Nephron (organoid): ENCODE results near the gene ITGB7.

Experiments used
- H3K27ac Mint-ChIP-seq, 3 experiments: 2 replicates each; pipeline ENCODE4 v1.8.0; 2020; ENCODE audit warnings: mixed read lengths in 3 of 3, mild to moderate bottlenecking in 2 of 3, moderate library complexity in 1 of 3
- H3K27me3 Mint-ChIP-seq: 2 replicates; pipeline ENCODE4 v1.8.0; 2021; ENCODE audit warnings: low read depth, mild to moderate bottlenecking, moderate library complexity, mixed read lengths
- H3K36me3 Mint-ChIP-seq: 2 replicates; pipeline ENCODE4 v1.8.0; 2020; ENCODE audit warnings: low read depth, mixed read lengths
- H3K4me1 Mint-ChIP-seq: 2 replicates; pipeline ENCODE4 v1.8.0; 2020; ENCODE audit warnings: mixed read lengths
- H3K4me3 Mint-ChIP-seq, 3 experiments: 2 replicates each; pipeline ENCODE4 v1.8.0; 2020; ENCODE audit warnings: mild to moderate bottlenecking in 3 of 3, mixed read lengths in 3 of 3, moderate library complexity in 2 of 3
- H3K9me3 Mint-ChIP-seq: 2 replicates; pipeline ENCODE4 v1.8.0; 2020; ENCODE audit warnings: mixed read lengths
- TF ChIP-seq, protein P1 (sequence below), 3 experiments: fragments of 200-600 bp; sonication (generic); IDR thresholded peaks; one replicate each; pipeline ENCODE4 v1.5.0; 2021; ENCODE audit warnings: antibody characterized with exemption in 3 of 3; ENCODE audit not compliant: unreplicated experiment in 3 of 3

The ITGB7 gene

DNA sequence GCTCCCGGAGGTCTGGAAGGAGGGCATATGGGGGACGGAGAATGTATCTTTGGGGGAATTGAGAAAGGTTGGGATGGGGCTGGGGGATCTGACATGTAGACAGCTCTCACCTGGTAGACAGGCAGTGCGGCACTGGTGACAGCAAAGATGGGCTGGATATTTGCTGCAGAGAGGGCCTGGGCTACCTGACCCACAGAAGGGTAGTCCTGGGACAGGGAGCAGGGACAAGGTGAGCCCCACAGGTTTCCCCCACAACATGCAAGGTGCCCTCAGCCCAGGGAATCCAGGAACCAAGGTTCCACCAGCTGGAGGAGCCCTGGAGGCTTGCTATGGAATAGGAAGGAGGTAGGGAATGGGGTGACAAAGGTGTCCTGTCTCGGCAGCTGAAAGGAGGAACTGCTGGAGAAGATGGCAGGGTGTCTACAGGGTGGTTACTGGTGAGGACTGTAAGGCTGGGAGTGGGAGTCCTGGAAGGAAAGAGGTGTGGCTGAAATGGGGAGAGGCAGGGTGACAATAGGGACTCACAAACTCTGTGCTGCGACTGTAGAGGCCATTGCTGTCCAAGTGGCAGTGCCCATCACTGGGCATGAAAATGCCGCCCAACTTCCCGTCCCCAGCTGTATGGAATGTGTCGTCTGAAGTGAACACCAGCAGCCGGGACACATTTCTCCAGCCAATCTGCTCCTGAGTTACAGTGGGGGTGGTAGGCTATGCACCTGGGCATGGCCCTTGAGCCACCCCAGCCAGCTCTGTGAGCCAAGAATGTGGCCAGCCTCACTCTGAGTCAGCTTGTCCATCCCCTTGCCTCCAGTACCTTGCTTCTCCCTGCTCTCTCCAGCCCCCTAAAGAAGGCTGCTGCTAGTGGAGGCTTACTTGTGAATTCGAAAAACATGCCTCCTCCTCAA, 11.3 kb downstream of the ITGB7 start:
- Mint-ChIP-seq H3K27me3 (peaks cover 44% of the 10 kb centered on the region), H3K9me3 (no peaks in the 10 kb centered on the region), H3K4me3 (no peak overlapping the region), H3K27ac (no peak overlapping the region), H3K4me1 (no peaks in the 10 kb centered on the region), H3K36me3 (peaks cover 2% of the 10 kb centered on the region)
- TF ChIP-seq, protein P1, sequence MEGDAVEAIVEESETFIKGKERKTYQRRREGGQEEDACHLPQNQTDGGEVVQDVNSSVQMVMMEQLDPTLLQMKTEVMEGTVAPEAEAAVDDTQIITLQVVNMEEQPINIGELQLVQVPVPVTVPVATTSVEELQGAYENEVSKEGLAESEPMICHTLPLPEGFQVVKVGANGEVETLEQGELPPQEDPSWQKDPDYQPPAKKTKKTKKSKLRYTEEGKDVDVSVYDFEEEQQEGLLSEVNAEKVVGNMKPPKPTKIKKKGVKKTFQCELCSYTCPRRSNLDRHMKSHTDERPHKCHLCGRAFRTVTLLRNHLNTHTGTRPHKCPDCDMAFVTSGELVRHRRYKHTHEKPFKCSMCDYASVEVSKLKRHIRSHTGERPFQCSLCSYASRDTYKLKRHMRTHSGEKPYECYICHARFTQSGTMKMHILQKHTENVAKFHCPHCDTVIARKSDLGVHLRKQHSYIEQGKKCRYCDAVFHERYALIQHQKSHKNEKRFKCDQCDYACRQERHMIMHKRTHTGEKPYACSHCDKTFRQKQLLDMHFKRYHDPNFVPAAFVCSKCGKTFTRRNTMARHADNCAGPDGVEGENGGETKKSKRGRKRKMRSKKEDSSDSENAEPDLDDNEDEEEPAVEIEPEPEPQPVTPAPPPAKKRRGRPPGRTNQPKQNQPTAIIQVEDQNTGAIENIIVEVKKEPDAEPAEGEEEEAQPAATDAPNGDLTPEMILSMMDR (IDR thresholded peaks at IDR 0.05; ENCODE audit: unreplicated experiment in 3 of 3), result no peak

DNA sequence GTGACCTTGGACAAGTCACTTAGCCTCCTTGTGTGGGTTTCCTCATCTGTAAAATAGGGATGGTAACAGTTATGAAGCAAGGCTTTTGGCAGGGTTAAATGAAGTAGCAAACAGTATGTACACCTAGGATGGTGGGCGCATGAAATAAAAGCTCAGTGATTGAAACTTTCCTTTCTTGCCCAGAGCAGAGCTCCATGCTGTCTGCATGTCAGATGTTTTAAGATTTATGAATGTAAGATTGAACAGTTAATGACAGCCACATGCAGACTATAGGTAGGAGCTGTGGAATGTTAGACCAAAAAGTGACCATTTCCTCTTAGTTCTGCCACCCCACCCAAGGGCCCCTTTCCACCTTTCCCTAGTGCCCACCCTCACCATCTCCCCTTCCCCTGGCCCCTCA, 12.1 kb downstream of the ITGB7 start:
- Mint-ChIP-seq H3K27ac (no peak overlapping the region), H3K9me3 (no peaks in the 10 kb centered on the region), H3K4me1 (no peaks in the 10 kb centered on the region), H3K36me3 (peaks cover 3% of the 10 kb centered on the region), H3K27me3 (peaks cover 39% of the 10 kb centered on the region), H3K4me3 (no peak overlapping the region)
- TF ChIP-seq, protein P1 (IDR thresholded peaks at IDR 0.05; ENCODE audit: unreplicated experiment in 3 of 3), result no peak

DNA sequence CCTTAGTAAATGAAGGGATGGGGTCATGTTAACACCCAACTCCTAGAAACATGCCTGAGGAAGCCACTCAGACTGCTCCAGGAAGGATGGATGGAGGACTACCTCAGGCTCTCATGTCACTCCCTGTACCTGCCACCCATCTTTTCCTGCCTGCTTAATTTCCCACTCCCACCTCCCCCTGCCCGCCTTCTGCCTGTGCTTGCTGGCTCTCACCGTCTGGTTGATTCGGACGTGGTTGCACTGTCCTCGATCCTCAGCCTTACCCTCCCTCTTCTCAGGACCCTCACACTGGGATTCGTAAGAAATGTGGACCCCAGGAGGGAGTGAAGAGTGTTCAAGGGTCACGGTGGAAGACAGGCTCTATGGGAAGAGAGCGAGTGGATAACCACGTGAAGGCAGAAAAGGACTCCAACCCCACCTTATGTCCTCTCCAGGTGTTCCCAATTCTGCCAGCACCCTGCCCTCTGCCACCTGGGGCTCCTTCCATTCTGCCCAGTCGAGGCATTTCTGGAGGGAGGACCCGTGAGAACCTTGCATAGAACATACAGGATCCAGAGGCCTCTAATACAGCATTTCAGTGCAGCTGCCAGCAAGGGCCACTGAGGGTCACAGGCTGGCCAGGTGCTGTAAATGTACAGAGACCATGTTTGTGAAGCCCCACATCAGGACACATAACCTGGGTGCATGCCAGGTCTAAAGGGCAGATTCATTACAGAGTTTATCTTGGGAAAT, 12.9 kb downstream of the ITGB7 start:
- Mint-ChIP-seq H3K4me3 (no peak overlapping the region), H3K36me3 (peaks cover 3% of the 10 kb centered on the region), H3K27me3 (peaks cover 34% of the 10 kb centered on the region), H3K4me1 (no peaks in the 10 kb centered on the region), H3K9me3 (no peaks in the 10 kb centered on the region), H3K27ac (no peak overlapping the region)
- TF ChIP-seq, protein P1 (IDR thresholded peaks at IDR 0.05; ENCODE audit: unreplicated experiment in 3 of 3), result no peak

DNA sequence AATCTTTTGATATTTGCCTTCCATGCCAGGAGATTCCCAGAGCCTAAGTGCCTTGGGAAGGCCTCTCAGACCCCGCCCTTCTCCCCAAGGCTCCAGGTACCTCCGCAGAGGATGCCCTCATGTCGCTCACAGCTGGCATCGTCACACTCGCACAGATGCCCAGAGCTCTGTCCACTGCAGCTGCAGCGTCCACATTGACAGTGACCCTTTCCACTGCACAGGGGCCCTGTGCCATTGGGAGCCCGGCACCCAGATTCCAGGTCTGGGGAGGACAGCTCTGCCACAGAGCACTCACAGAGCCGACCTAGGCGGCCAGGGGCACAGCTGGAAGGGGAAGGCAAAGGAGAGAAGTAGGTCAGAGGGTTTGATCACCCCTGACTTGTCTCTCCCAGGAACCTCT, 14.0 kb downstream of the ITGB7 start:
- Mint-ChIP-seq H3K4me1 (no peaks in the 10 kb centered on the region), H3K36me3 (peaks cover 12% of the 10 kb centered on the region), H3K27me3 (peaks cover 23% of the 10 kb centered on the region), H3K9me3 (no peaks in the 10 kb centered on the region), H3K4me3 (no peak overlapping the region), H3K27ac (no peak overlapping the region)
- TF ChIP-seq, protein P1 (IDR thresholded peaks at IDR 0.05; ENCODE audit: unreplicated experiment in 3 of 3), result no peak

DNA sequence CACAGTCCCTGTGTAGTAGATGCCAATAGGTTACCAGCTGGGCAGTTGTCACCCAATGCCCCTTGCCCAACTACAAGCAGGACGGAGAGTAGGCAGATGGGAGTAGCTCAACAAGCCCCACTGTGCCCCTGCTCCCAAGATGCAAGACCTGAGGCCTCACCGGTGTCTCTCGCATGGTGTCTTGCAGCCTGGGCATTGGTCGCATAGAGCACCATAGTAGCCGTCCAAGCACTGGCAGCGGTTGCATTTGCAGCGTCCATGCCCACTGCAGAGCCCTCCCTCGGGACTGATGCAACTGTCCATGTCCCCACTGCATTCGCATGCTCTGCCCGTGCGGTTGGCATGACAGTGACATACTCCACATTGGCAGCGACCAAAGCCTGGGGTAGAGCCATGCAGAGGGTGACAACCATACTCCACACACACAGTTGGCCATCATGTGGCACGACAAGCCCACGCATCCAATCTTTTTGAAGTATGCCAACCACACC, 14.5 kb downstream of the ITGB7 start:
- TF ChIP-seq, protein P1 (IDR thresholded peaks at IDR 0.05; ENCODE audit: unreplicated experiment in 3 of 3), result no peak
- Mint-ChIP-seq H3K27ac (no peak overlapping the region), H3K27me3 (peaks cover 19% of the 10 kb centered on the region), H3K36me3 (peaks cover 15% of the 10 kb centered on the region), H3K4me1 (no peaks in the 10 kb centered on the region), H3K4me3 (no peak overlapping the region), H3K9me3 (no peaks in the 10 kb centered on the region)
